22Rv1 (cell line): ENCODE data around the gene COMTD1.
A peak's percentile ranks its signal among the peaks of the same experiment; 100 is the strongest.

ENCODE experiments used
- H3K27ac ChIP-seq: fragments of 450-650 bp; 2 replicates; pipeline ENCODE4 v1.5.1; 2017
- CTCF ChIP-seq: fragments of 450-650 bp; IDR thresholded peaks from 2 replicates; pipeline ENCODE4 v1.5.1; 2017; ENCODE audit warnings: mild to moderate bottlenecking
- ZFX ChIP-seq: fragments of 450-650 bp; IDR thresholded peaks from 2 replicates; pipeline ENCODE4 v1.6.1; 2017; ENCODE audit warnings: antibody characterized with exemption, borderline replicate concordance

COMTD1 gene

DNA sequence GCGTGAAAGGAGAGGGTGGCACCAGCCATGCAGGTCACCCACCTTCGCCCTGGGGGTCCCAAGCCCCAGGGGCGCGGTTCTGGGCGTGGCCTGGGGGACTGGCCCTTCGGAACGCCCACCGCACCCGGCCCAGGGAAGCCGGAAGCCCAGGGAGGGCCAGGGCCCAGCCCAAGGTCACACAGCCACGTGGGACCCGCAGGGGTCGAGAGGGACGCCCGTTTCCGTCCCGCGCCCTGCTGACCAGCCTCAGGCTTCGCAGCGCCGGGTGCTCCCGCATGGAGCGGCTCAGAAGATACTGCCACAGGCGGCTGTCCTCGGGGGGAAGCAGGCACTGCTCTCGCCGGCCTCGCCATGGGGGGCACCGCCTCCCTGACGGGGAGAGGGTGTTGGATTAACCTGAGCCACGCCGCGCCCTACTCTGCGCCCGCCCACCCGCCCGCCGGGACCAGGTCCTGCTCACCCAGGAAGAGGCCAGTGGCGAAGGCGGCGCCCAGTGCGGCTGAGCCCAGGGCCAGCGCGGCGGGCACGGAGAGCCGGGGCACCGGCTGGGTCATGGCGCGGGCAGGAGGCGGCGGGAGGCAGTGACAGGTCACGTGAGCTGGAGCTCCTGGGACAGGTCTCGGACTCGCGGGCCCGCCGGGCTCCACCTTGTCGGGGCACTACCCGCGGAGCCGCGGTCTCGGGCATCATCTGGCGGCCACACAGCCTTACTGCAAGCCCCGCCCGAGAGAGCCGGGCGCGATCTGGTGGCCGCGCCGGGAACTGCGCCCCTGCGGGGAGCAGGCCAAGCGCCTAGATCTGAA, at the start of gene COMTD1:
TSS of gene COMTD1 (minus strand) at position 583 of the 803 bp plus-strand sequence. CDS start at position 554, 29 bp downstream.
- H3K27ac ChIP-seq, result peak within 1 kb of the TSS; percentile 99
- peak; percentile 100 for TF ChIP-seq CTCF
- no peak for TF ChIP-seq ZFX

- H3K27ac ChIP-seq, result no peak overlapping the region
- TF ChIP-seq ZFX, result no peak
- no peak for TF ChIP-seq CTCF
Observed at GRCh38 chr10:75283671-75284470, 48.1 kb upstream of the COMTD1 start.

- H3K27ac ChIP-seq, result no peak overlapping the region
- TF ChIP-seq ZFX (no peak), CTCF (no peak)
Observed at GRCh38 chr10:75283078-75283670, 47.4 kb upstream of the COMTD1 start.

DNA sequence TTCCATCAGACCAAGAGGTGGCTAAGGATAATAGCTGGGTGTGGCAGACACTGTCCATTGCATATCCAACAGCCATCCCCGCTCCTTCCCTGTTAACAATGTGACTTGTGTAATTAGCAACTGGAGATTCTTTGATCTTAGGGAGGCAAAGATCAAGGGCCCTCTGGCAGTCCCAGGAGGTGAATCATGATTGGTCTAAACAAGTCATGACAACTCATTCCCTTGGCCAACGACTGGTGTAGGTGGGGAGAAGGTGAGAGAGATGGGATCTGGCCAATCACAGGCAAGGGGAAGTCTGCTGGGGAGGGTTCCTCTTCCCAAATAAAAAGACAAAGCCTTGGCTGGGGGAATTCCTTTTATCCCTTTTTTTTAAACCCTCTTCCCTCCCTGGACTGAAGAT, 46.2 kb upstream of the COMTD1 start:
- no peak for TF ChIP-seq CTCF
- TF ChIP-seq ZFX, result no peak
- no peak overlapping the region for H3K27ac ChIP-seq

DNA sequence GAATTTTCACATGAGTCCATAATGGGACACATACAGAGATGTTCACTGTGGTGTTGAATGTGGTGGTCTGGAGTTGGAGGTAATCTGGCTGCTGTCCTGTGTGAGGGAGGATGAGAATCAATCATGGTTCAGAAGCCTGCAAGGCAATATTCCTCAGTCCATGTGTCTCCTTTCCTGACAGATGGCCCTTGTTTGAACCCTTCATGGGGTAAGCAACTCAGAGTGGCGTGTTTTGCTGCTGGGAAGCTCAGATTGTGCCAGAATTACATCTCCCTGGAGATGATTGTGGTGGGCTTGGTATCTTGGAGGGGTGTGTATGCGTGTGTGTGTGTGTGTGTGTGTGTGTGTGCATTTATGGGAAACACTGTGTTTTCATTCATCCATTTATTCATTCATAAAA, 44.5 kb upstream of the COMTD1 start:
- TF ChIP-seq ZFX (no peak), CTCF (no peak)
- no peak overlapping the region for H3K27ac ChIP-seq

- H3K27ac ChIP-seq, result no peak overlapping the region
- no peak for TF ChIP-seq CTCF
- TF ChIP-seq ZFX, result no peak
Observed at GRCh38 chr10:75276069-75276872, 40.5 kb upstream of the COMTD1 start.
